Stimulated activated CD4-positive, alpha-beta T cell treated with anti-CD3 and anti-CD28 coated beads, Interleukin-4, amount 100 ng/mL, for 4 hours (primary cell): Measurements from ENCODE around the gene SGCD.

Experiments used
- DNase-seq, 2 experiments: peaks; one replicate each; pipeline ENCODE4 v3.0.0-alpha.2; 2020

SGCD gene

DNA sequence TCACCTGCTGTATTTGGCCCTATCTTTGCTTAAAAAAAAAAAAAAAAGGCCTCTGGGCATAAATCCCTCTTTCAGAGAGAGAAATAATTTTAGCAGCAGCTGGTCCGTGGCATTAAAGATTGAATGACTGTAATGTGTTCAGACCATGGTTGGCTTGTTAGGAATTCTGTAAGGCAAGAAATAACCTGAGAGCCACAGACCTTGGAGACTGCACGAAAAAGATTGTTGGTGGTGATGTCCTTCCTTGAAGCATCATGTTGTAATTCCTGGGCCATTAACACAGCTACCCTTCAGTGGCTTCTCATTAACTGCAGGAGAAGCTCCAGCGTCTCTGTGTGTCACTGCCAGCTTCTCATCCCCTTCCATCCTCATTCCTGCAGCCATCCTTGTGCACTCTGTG lies 79.0 kb downstream of the SGCD start:
- DNase-seq = no peak

- DNase-seq = no peak
These were observed 80.3 kb downstream of the SGCD start for GRCh38 chr5:156407251-156407650.

GRCh38 chr5:156409834-156410233 lies 82.9 kb downstream of the SGCD start:
- DNase-seq = no peak

DNA sequence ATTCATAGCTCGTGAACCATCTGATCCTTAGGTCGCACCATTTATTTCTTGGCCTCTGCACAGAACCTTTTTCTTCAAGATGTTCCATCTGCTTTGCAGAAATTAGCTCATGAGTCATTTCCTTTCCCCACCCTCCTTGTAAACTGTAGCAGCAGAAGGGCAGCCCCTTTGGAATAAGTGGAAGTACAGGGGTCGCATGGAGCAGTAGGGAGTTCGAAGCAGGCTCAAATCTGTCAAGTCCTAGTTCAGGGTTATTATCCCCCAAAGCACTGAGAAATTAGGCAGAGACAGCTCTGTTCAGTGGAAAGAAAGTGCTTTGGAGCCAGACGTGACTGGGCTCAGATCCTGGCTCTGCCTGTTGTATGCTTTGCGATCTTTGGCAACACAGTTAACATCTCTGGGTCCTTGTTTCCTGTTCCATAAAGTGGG lies 84.2 kb downstream of the SGCD start:
- DNase-seq = no peak

DNA sequence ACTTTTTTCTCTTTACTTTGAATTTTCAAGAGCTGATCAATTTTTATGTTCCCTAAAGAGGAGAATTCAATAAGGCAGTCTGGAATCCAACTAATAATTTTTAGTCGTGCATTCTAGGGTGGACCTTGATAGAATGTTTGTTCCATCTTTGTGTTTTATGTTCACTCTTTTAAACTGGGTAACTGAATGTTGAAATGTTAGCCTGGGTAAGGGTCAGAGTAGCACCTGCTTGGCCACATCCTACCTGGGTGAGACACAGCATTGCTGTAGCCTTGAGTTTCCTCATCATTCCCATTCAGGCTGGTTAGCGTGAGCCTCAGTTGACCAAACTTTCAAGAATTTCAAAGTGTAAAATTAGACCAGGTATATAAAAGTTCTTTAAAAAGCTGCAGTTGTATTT lies 85.0 kb downstream of the SGCD start:
- DNase-seq = no peak

DNA sequence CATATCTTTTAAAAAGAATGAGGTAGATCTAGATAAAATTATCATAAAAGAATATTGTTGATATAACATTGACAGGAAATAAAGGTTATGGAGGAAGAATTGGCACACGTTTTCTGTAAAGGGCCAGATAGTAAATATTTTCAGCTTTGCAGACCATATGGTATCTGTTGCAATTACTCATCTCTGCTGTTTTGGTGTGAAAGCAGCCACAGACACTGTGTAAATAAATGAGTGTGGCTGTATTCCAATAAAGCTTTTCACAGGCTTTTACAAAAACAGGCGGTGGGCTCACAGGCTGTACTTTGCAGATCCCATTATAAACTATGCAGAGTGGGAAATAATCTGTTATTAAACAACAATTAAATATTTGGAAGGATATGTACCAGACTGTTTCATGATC lies 87.4 kb downstream of the SGCD start:
- no peak for DNase-seq

DNA sequence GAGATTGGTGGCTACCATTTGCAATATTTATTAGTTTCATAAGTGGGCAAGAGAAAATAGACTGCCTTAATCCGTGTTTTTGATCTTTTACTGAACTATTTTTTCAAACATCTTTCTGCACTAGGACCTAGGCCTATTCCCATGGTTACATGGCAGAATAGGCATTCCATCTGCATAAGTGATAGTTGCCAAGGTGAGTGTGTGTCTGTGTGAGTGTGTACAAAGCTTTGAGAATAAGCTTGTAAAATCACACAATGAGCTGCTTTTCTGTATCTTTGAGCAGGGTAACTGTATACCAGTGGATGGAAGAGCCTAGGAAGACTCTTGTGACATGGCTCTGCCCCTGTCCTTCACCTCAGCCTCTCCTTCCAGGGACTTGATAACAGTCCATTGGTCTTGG lies 92.7 kb downstream of the SGCD start:
- no peak for DNase-seq

- no peak for DNase-seq
These were observed 93.7 kb downstream of the SGCD start for GRCh38 chr5:156420665-156421064.

- DNase-seq = no peak
These were observed 94.8 kb downstream of the SGCD start for GRCh38 chr5:156421798-156422197.

DNA sequence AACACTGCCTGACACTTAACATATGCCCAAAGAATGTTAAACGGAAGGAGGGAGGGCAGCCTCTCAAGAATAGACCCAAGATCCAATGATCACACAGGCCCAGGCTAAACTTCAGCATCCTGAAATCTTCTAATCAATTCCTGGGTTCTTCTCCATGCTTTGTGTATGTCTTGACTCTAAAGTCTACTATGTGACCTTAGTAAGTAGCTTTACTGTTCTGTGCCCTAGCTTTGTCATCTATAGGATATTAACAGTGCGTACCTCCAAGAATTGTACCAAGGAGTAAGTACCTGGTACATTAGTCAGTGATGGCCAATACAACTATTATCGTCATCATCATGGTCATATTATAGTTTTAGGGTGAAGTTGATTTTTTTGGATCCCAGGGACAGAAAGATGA lies 96.6 kb downstream of the SGCD start:
- no peak for DNase-seq

- no peak for DNase-seq
These were observed 100.4 kb downstream of the SGCD start for GRCh38 chr5:156427315-156427714.

GRCh38 chr5:156431956-156432829 lies 105.2 kb downstream of the SGCD start:
- DNase-seq = no peak

- DNase-seq = no peak
These were observed 105.8 kb downstream of the SGCD start for GRCh38 chr5:156432830-156433105.

DNA sequence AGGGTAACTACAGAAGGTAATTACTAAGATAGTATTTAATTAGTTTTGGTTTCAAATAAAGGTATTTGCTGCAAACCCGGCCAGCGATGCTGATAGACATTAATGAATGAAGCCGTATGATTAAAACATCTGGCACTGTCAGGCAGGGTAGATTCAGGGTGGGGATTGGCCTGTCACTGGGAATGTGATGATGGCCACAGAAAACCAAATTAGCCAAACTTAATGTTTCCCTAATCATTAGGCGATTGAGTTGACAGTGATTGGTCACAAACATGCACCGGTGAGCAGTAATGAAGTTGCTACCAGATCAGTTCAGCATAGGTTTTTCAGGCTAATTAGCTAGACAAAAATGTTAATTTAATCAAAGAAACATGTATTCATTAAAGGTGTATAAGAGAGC lies 107.5 kb downstream of the SGCD start:
- no peak for DNase-seq

DNA sequence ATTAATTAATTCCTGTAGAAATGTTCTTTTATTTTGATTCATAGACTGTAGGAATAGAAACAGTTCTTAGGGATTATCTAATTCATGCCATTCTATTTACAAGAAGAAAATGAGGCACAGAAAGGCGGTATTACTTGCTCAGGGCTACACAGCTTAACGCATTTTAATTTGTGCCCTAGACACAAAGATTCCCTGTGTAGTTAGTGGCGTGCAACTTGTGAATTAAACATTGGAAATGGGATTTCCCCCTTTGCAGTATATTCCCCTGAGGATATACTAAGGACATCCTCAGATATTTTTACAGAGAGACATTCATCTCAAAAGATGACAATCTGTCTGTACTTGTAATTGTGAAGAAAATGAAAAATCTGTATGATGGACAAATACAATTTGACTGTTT lies 108.1 kb downstream of the SGCD start:
- no peak for DNase-seq

- DNase-seq = no peak
These were observed 111.1 kb downstream of the SGCD start for GRCh38 chr5:156438076-156438475.

DNA sequence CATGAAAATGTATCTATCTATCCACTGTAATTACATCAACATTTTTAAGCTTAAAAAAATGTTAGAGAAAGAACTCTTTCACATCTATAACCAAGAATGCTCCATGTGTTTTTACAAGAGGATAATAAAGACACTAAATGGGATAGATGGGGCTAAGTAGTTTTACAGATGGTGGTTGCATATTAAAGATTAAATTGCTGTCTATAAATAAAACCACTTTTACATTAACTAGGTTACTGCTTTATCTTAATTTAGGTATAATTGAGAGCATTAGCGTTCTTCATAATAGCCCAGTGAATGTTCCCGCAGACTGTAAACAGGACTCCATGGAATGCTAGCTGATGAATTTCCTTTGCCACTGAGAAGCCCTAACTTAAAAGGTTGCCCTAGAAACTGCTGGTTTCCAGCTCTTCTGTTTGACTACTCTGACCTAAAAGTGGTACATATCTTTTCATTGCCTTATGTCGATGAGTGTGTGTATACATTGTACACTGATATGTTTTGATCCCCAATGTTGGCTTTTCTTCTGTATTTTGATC lies 117.9 kb downstream of the SGCD start:
- no peak for DNase-seq

DNA sequence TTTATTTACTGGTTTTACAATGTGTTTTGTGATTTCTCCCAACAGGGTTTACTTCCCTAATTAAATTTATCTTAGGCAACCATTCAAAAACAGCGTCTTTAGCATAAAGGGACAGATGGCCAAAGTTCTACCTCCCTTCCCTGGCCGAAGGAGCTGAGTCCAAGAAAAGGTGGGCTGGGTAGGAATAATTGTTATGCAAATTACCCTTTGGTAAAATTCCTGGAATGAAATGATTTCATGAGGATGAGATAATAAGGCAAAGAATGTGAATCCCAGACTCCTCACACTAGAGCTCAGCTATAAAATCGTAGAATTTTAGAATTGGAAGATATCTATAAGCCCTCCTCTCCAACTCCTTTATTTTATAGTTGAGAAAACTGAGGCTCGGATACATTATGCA lies 119.6 kb downstream of the SGCD start:
- DNase-seq = no peak

GRCh38 chr5:156450778-156451177 lies 123.8 kb downstream of the SGCD start:
- no peak for DNase-seq

DNA sequence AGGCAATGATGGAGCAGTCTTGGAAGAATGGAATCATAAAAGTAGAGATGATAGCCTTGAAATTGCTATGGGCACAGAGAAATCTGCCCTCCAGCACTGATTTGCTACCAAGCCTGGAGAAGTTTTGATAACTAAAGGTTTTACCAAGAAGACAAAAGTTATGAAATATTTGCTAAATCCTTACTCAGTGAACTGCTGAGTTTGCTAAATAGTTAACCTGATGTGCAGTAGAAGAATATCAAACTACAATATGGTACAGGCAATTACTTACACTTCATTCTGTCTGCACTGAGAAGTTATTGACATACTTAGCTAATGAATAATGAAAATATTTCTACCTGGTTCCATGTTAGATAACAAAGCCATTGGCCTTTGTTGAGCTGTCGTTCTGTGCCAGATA lies 124.5 kb downstream of the SGCD start:
- DNase-seq = no peak

GRCh38 chr5:156456857-156457256 lies 129.9 kb downstream of the SGCD start:
- DNase-seq = no peak

DNA sequence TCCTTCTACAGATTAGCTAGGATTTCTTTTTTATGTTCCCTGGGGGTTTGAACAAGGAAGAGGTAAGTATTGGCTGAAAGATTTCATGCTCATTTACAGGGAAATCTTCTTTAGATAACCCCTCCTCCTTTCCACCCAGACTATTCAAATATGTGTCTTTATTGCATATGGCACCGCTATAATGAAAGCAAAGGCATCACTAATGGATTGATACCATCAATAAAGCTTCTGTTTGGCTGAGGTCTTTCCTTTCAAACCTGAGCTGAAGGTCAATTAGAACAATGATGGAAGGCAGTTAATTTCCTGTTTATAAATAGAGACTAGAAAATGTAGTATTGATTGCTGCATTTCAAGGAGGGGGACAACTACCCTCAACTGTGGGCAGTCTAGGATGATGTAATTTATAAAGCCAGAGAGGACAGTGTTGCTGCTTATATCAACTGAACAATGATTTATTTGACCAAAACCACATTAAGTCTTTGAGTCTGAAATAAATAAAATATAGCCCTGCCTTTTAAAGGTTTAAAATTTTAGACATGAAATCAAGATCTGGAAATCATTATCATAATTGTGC lies 132.9 kb downstream of the SGCD start:
- DNase-seq = no peak

- no peak for DNase-seq
These were observed 133.5 kb downstream of the SGCD start for GRCh38 chr5:156460471-156460870.

- DNase-seq = no peak
These were observed 139.9 kb downstream of the SGCD start for GRCh38 chr5:156466871-156467270.

- DNase-seq = no peak
These were observed 142.7 kb downstream of the SGCD start for GRCh38 chr5:156469636-156470035.
